GM21360 (cell line): ENCODE data around the gene KARS1.
"Not testable (repeated sequence)": the region's sequence is repeated elsewhere in the genome, so short reads cannot be mapped to it uniquely, and the experiment has no call there.

ENCODE experiments used
- ATAC-seq: cut with Tn5 transposase; IDR thresholded peaks from one replicate; pipeline ENCODE4 v1.9.1; 2021; ENCODE audit warnings: mild to moderate bottlenecking, moderate library complexity; ENCODE audit not compliant: unreplicated experiment

The KARS1 gene

GRCh38 chr16:75626806-75627205 is 20.7 kb downstream of the KARS1 start:
- no peak for ATAC-seq

DNA sequence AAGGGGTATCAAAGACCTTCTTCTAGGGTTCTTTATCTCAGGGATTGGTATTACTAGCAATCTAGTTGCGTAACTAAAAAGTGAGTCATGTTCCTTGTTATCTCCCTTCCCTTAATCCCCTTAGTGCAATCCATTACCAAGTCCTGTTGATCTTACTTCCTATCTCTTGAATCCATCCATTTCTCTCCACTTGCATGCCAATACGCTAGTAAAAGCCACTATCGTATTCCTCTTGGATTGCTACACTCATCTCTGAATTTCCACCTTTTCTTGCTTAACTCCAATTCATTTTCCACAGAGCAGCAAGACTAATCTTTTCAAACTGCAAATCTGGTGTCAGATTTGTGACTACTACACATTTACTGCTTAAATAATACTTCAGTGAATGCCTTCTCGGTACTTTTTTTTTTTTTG is 22.5 kb downstream of the KARS1 start:
- ATAC-seq: no peak

- ATAC-seq: peak; percentile 94
These were observed 24.5 kb downstream of the KARS1 start, which contains the start of gene ADAT1 for GRCh38 chr16:75622761-75623605. Gene ADAT1 (minus strand): TSS chr16:75623281. CDS start chr16:75620799, 2,482 bp downstream.

DNA sequence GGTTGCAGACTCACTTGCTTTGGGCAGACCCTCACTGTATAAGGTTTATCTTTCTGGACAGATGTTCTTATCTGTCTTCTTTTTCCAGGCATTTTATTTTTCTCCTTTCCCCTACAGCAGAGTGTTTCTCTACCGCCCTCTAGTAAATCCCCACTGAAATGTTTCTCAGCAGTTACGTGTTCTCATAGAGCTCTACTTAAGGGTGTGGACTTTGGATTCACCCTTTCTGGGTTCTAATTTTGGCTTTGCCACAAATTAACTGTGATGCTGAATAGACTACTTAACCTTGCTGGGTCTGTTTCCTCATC is 26.3 kb downstream of the KARS1 start:
- ATAC-seq: no peak

GRCh38 chr16:75620326-75621169 is 26.9 kb downstream of the KARS1 start:
- no peak for ATAC-seq

DNA sequence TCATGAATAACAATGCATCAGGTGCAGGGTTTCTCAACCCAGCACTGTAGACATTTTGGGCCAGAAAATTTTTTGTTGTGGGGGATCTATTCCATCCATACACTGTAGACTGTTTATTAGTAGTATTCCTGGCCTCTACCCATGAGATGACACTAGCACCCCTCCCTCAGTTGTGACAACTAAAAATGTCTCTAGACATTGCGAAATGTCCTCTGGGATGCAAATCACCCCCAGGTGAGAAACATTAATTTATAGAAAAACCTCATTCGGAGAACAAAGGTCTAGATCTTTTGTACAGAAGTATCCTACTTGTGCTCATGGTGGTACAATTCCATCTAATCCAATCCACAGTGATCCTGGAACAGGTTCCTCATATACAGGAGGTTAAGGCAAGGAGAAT is 28.7 kb downstream of the KARS1 start:
- ATAC-seq: no peak

- ATAC-seq: no peak
These were observed 30.3 kb downstream of the KARS1 start for GRCh38 chr16:75617121-75617520.

DNA sequence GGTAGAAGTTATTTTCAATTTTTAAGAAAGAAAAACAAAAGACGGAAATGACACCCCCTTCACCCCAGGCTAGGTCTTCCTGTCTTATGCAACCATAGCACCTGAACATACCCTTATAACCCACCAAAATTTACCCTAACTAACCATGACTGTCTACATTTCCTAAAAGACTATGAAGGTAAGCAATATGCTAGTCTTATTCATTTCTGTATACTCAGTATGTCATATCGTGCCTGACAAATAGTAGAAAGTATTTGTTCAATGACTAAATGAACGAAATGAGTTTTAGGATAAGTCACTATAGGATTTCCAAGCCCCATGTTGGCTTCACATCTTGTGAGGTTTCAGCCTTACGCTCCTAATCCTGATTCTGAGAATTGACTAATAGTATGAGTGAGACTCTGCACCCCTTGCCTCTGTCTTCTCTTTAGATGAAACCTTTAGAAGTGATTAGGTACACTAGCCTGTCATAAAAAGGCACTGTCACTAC is 30.9 kb downstream of the KARS1 start:
- ATAC-seq: no peak

- no peak for ATAC-seq
These were observed 31.8 kb downstream of the KARS1 start for GRCh38 chr16:75615619-75616018.

DNA sequence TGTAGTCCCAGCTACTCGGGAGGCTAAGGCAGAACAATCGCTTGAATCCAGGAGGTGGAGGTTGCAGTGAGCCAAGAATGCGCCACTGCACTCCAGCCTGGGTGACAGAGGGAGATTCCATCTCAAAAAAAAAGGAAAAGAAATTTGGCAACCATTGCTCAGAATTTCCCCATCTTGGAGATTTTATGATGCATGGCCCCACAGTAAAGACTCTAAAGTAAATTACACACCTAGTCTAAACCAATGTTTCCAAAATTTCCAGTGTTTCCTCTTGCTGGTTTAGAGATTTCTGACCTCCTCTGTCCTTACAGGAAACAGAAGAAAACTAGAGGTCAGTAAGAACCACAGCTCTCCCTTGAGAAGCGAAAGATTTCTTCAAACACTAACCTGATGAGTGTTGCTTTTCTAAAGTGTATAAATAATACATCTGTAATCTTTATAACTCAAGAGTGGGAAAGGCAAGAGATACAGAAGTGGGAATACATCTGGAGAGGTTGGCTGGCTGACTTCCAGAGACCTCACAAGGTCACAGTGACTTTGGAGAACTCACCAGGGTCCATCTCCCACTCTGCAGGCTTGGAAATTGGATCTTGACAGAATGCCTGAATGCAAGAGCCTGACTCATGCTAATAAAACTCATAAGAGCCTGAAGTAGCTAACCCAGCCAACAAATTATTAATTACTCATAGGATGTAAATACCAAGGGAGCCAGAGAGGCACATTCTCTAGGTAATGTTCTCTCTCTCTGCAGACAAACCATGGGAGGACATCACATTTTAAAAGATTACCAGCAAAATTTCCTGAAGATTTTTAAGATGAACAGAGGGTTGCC is 33.2 kb downstream of the KARS1 start:
- no peak for ATAC-seq

DNA sequence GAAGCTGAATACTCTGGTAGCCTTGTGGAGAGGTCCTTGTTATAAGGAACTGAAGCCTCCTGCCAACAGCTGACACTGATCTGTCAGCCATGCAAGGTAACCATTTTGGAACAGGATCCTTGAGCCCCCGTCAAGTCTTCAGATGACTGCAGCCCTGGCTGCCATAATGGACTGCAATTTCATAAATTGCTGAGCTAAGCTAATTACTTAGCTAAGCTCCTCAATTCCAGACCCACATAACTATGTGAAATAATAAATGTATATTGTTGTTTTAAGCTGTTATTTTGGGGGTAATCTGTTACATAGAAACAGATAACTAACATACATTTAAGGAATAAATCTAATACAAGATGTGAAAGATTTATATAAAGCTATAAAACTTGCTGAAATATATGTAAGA is 41.0 kb downstream of the KARS1 start:
- no peak for ATAC-seq

GRCh38 chr16:75603241-75603640 is 44.2 kb downstream of the KARS1 start:
- no peak for ATAC-seq

DNA sequence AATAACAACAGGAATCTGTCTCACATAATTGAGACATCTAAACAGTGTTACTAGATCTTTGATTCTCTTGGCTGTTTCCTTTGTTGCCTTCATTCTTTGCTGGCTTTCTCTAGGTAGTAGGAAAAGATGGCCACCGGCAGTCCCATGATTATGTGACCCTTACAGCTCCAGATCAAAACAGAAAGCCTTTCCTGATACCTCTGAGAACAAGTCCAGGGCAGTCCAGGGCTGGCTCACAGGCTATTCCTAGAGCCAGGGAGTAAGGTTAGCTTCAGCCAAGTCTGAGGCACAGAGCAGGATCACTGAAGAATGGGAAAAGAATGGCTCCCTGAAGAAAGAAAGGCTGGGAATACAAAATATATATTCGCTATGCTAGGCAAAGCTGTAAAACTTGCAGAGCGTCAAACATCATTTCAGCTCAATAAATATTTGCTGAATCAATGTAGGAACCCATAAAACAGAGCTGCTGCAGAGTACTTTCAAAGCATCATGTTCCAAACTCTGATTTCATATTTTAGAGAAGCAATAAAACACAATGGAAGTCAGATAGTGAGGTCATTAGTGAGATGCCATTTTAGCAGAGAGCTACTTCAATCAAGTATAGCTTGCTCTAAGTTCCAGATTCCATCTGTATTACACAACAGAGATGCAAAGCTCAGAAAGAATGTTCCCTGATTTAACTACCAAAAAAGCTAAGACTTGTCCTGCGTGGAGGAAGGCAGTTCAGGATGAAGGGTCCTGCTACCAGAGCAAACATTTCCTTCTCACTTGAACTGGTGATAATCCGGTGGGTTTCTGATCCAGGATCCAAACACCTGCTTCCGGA is 47.8 kb downstream of the KARS1 start:
- ATAC-seq: no peak

DNA sequence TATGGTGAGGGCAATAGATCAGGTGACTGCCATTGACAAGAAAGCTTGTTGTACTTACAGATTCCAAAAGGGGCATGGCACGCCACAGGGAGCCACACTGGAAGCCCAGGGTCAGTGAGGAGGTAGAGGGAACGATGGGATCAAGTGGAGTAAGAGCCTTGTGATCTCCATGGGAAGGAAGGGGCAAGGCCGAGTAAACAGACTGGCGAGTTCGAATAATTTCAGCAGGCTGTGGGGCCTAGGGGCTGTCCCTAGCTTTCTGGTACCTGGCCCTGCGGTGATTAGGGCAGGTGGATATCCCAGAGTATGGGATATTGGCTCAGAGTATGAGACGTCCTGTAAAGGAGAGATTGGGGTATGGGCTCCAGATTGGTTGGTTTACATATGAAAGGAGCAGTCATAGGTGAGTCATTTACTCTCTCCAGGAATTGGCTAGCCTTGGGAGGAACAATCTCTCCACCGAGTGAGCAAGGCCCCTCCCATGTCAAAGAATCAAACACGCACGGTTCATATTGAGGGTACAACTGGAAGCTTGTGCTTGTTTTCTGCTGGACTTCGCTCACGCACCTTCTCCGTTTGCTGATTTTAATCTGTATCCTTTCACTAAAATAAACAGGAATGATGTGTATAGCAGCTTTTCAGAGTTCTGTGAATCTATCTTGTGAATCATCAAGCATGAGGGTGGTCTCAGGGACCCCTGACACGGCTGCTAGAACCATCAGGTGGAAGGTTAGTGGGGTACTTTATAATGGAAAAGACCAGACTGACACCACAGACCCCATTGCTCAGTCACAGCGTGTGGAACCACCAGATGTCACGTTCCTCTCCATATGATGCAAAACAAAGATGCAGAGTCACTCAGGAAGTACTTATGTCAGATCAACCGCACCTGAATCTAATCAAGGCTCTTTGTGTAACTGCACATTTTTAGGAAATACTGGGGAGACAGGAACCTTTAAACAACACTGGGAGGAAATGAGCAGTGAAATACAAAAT is 53.3 kb downstream of the KARS1 start:
- ATAC-seq: no peak

DNA sequence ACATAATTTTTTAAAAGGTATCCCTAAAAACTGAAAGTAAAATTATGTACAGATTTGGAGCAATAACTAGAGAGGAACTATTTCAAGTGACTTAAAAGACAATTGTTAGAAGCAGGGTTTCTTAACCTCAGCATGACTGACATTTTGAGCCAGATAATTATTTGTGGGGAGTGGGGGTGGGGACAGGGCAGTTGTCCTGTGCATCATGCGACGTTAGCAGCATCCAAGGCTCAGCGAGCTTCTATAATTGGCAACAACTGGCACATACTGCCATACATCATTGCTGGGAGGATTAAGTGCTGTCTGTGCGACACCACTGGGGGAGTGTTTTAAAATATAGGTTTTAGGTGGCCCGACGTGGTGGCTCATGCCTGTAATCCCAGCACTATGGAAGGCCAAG is 54.2 kb downstream of the KARS1 start:
- no peak for ATAC-seq

DNA sequence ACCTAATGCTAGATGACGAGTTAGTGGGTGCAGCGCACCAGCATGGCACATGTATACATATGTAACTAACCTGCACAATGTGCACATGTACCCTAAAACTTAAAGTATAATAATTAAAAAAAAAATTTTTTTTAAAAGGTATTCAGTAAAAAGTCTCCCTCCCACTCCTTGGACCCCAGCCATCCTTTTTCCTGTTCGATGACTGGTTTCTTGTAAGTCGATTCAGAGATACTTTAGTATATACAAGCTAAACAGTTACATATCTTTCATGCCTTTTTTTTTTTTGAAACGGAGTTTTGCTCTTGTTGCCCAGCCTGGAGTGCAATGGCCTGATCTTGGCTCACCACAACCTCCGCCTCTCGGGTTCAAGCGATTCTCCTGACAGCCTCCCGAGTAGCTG is 55.5 kb downstream of the KARS1 start:
- not testable (repeated sequence) for ATAC-seq

GRCh38 chr16:75590920-75591843 is 56.3 kb downstream of the KARS1 start:
- ATAC-seq: no peak

- ATAC-seq: no peak
These were observed 58.2 kb downstream of the KARS1 start for GRCh38 chr16:75589306-75589705.
